Measurements from ENCODE around the gene MS4A15.

MS4A15 gene

DNA sequence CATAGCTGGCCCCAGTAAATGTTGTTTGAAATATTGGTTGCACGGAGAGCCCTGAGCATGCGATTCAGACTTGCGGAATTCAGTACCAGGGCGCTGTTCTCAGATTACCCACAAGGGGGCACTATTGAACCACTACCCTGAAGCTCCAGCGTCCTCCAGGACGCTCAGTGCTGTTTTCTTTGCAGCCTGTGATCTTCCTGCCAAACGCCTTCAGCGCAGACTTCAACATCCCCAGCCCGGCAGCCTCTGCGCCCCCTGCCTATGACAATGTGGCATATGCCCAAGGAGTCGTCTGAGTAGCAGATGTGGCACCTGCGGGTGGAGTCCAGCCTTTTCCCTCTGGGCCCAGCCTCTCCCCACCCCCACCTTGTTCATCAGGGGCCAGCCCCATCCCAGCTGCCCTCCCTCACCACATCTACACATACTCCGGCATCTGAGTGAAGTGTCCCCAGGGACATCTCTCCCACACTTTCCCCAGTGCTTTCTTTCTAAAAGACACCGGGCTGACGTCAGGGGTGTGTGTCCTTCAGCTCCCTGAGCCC, 18.8 kb downstream of the MS4A15 start:
- peak; percentile 96 for DNase-seq
- Histone ChIP-seq H4K8ac (ENCODE audit: low read depth, low read length) (no peak overlapping the region), H3K4me2 (ENCODE audit: low read length) (no peak overlapping the region), H3K27ac (ENCODE audit: low read depth, low read length) (no peak overlapping the region), H3K18ac (ENCODE audit: low read length) (no peak overlapping the region), H3K79me1 (ENCODE audit: low read length) (no peaks in the 10 kb centered on the region), H3K56ac (ENCODE audit: low read length) (no peak overlapping the region), H3K79me2 (ENCODE audit: control insufficient read depth, insufficient read depth, low read length) (no peaks in the 10 kb centered on the region), H3K36me3 (ENCODE audit: control insufficient read depth, insufficient read depth, low read length) (no peaks in the 10 kb centered on the region), H4K5ac (ENCODE audit: low read length) (no peak overlapping the region), H3K27me3 (ENCODE audit: insufficient read depth, low read length, poor library complexity) (no peaks in the 10 kb centered on the region), H3K23ac (ENCODE audit: low read length) (no peak overlapping the region), H2BK15ac (replicated peaks; ENCODE audit: low read depth) (no peak overlapping the region), H2BK120ac (ENCODE audit: low read depth, low read length) (no peak overlapping the region), H2AK5ac (ENCODE audit: low read length) (no peak overlapping the region), H3K9ac (ENCODE audit: low read length) (no peak overlapping the region), H3K4me3 (ENCODE audit: low read length) (no peak overlapping the region), H3K4me1 (ENCODE audit: control insufficient read depth, low read depth, low read length) (no peaks in the 10 kb centered on the region), H2BK5ac (ENCODE audit: low read length) (no peak overlapping the region), H3K4ac (ENCODE audit: low read depth, low read length) (no peak overlapping the region)
- WGBS (ENCODE audit: extremely low coverage, insufficient coverage, low lambda C conversion rate), result no CpG with 5 or more reads among the region's 15 CpGs

DNA sequence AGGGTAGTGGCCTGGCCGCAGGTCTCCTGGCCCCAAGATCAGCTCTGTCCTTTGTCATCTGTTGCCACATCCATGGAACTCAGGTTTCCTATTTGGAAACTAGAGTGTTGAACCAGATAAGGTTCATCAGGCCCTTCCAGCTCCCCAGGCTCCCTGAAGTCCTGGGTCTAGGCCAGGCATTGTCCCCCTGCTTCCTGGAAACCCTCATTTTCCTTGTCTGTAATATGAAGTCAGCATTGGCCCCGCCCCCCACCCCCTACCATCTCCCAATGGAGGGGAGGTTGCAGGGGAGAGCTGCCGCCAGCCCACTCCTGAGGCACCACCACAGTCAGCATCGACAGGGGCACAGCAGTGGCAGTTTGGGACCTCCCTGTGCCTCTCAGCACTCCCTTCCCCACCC, 19.5 kb downstream of the MS4A15 start:
- Histone ChIP-seq H2BK15ac (replicated peaks; ENCODE audit: low read depth) (no peak overlapping the region), H3K4ac (ENCODE audit: low read depth, low read length) (no peak overlapping the region), H2BK120ac (ENCODE audit: low read depth, low read length) (no peak overlapping the region), H3K27ac (ENCODE audit: low read depth, low read length) (no peak overlapping the region), H3K4me2 (ENCODE audit: low read length) (no peak overlapping the region), H3K23ac (ENCODE audit: low read length) (no peak overlapping the region), H3K4me1 (ENCODE audit: control insufficient read depth, low read depth, low read length) (no peaks in the 10 kb centered on the region), H3K9ac (ENCODE audit: low read length) (no peak overlapping the region), H3K79me2 (ENCODE audit: control insufficient read depth, insufficient read depth, low read length) (no peaks in the 10 kb centered on the region), H4K5ac (ENCODE audit: low read length) (no peak overlapping the region), H3K18ac (ENCODE audit: low read length) (no peak overlapping the region), H2AK5ac (ENCODE audit: low read length) (no peak overlapping the region), H3K27me3 (ENCODE audit: insufficient read depth, low read length, poor library complexity) (no peaks in the 10 kb centered on the region), H3K56ac (ENCODE audit: low read length) (no peak overlapping the region), H4K8ac (ENCODE audit: low read depth, low read length) (no peak overlapping the region), H3K4me3 (ENCODE audit: low read length) (no peak overlapping the region), H2BK5ac (ENCODE audit: low read length) (no peak overlapping the region), H3K36me3 (ENCODE audit: control insufficient read depth, insufficient read depth, low read length) (no peaks in the 10 kb centered on the region), H3K79me1 (ENCODE audit: low read length) (no peaks in the 10 kb centered on the region)
- no peak for DNase-seq
- no CpG with 5 or more reads among the region's 4 CpGs for WGBS (ENCODE audit: extremely low coverage, insufficient coverage, low lambda C conversion rate)

DNA sequence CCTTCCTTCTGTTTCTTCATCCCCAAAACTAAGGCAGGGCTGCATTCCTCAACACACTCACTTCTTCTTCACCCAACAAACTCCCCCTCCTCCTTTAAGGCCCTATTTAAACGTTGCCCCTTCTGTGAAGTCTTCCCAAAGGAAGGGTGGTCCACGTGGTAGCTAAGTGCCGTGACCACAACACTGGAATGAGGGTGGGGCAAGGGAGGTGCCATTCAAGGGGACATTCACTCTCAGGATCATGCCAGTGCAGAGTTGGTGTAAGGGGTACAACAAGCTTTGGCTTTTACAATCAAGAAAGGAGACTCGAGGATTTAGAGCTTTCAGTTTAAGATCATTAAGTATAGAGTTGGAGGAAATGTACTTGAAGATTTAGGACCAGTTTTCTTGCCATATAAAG, 20.4 kb downstream of the MS4A15 start:
- no peaks in the 10 kb centered on the region for H3K79me1 ChIP-seq (ENCODE audit: low read length)
- no peak for DNase-seq
- no peaks in the 10 kb centered on the region for H3K36me3 ChIP-seq (ENCODE audit: control insufficient read depth, insufficient read depth, low read length)
- WGBS (ENCODE audit: extremely low coverage, insufficient coverage, low lambda C conversion rate), result no CpG with 5 or more reads among the region's 4 CpGs
- no peak overlapping the region for H2AK5ac ChIP-seq (ENCODE audit: low read length)
- H3K4me3 ChIP-seq (ENCODE audit: low read length), result no peak overlapping the region
- H3K4me2 ChIP-seq (ENCODE audit: low read length), result no peak overlapping the region
- H4K5ac ChIP-seq (ENCODE audit: low read length), result no peak overlapping the region
- no peaks in the 10 kb centered on the region for H3K27me3 ChIP-seq (ENCODE audit: insufficient read depth, low read length, poor library complexity)
- H3K18ac ChIP-seq (ENCODE audit: low read length), result no peak overlapping the region
- H3K9ac ChIP-seq (ENCODE audit: low read length), result no peak overlapping the region
- no peak overlapping the region for H2BK120ac ChIP-seq (ENCODE audit: low read depth, low read length)
- H2BK15ac ChIP-seq (replicated peaks; ENCODE audit: low read depth), result no peak overlapping the region
- no peaks in the 10 kb centered on the region for H3K79me2 ChIP-seq (ENCODE audit: control insufficient read depth, insufficient read depth, low read length)
- H3K4ac ChIP-seq (ENCODE audit: low read depth, low read length), result no peak overlapping the region
- H3K23ac ChIP-seq (ENCODE audit: low read length), result no peak overlapping the region
- no peak overlapping the region for H2BK5ac ChIP-seq (ENCODE audit: low read length)
- no peaks in the 10 kb centered on the region for H3K4me1 ChIP-seq (ENCODE audit: control insufficient read depth, low read depth, low read length)
- no peak overlapping the region for H4K8ac ChIP-seq (ENCODE audit: low read depth, low read length)
- H3K27ac ChIP-seq (ENCODE audit: low read depth, low read length), result no peak overlapping the region
- H3K56ac ChIP-seq (ENCODE audit: low read length), result no peak overlapping the region

- Histone ChIP-seq H3K4me1 (ENCODE audit: control insufficient read depth, low read depth, low read length) (no peaks in the 10 kb centered on the region), H3K9ac (ENCODE audit: low read length) (no peak overlapping the region), H2BK15ac (replicated peaks; ENCODE audit: low read depth) (no peak overlapping the region), H3K23ac (ENCODE audit: low read length) (no peak overlapping the region), H3K27ac (ENCODE audit: low read depth, low read length) (no peak overlapping the region), H3K79me2 (ENCODE audit: control insufficient read depth, insufficient read depth, low read length) (no peaks in the 10 kb centered on the region), H2BK5ac (ENCODE audit: low read length) (no peak overlapping the region), H3K27me3 (ENCODE audit: insufficient read depth, low read length, poor library complexity) (no peaks in the 10 kb centered on the region), H3K79me1 (ENCODE audit: low read length) (no peaks in the 10 kb centered on the region), H2BK120ac (ENCODE audit: low read depth, low read length) (no peak overlapping the region), H2AK5ac (ENCODE audit: low read length) (no peak overlapping the region), H3K36me3 (ENCODE audit: control insufficient read depth, insufficient read depth, low read length) (no peaks in the 10 kb centered on the region), H4K8ac (ENCODE audit: low read depth, low read length) (no peak overlapping the region), H3K4ac (ENCODE audit: low read depth, low read length) (no peak overlapping the region), H3K18ac (ENCODE audit: low read length) (no peak overlapping the region), H3K4me2 (ENCODE audit: low read length) (no peak overlapping the region), H3K56ac (ENCODE audit: low read length) (no peak overlapping the region), H4K5ac (ENCODE audit: low read length) (no peak overlapping the region), H3K4me3 (ENCODE audit: low read length) (no peak overlapping the region)
- DNase-seq, result no peak
- no CpG with 5 or more reads among the region's 2 CpGs for WGBS (ENCODE audit: extremely low coverage, insufficient coverage, low lambda C conversion rate)
Measured at GRCh38 chr11:60777572-60777971, 20.9 kb downstream of the MS4A15 start.

DNA sequence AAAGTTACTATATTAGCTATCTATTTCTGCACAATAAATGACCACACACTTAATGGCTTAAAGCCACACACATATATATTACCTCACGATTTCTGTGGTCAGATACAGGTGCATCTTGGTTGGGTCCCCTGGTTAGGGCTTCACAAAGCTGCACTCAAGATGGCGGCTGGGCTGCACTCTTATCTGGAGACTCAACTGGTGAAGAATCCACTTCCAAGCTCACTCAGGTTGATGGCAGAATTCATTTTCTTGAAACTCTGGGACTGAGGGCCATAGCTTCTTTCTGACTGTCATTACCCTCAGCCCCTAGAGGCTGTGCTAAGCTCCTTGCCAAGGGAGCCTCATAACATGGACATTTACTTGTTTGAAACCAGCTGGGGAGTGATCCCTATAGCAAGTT, 23.4 kb downstream of the MS4A15 start:
- WGBS (ENCODE audit: extremely low coverage, insufficient coverage, low lambda C conversion rate), result no CpG with 5 or more reads among the region's 2 CpGs
- DNase-seq, result no peak
- Histone ChIP-seq H2BK5ac (ENCODE audit: low read length) (no peak overlapping the region), H3K18ac (ENCODE audit: low read length) (no peak overlapping the region), H3K79me1 (ENCODE audit: low read length) (no peaks in the 10 kb centered on the region), H3K4me2 (ENCODE audit: low read length) (no peak overlapping the region), H4K5ac (ENCODE audit: low read length) (no peak overlapping the region), H3K79me2 (ENCODE audit: control insufficient read depth, insufficient read depth, low read length) (no peaks in the 10 kb centered on the region), H2BK120ac (ENCODE audit: low read depth, low read length) (no peak overlapping the region), H3K4me3 (ENCODE audit: low read length) (no peak overlapping the region), H3K56ac (ENCODE audit: low read length) (no peak overlapping the region), H3K9ac (ENCODE audit: low read length) (no peak overlapping the region), H3K23ac (ENCODE audit: low read length) (no peak overlapping the region), H3K36me3 (ENCODE audit: control insufficient read depth, insufficient read depth, low read length) (no peaks in the 10 kb centered on the region), H3K27ac (ENCODE audit: low read depth, low read length) (no peak overlapping the region), H3K27me3 (ENCODE audit: insufficient read depth, low read length, poor library complexity) (no peaks in the 10 kb centered on the region), H4K8ac (ENCODE audit: low read depth, low read length) (no peak overlapping the region), H3K4me1 (ENCODE audit: control insufficient read depth, low read depth, low read length) (no peaks in the 10 kb centered on the region), H2BK15ac (replicated peaks; ENCODE audit: low read depth) (no peak overlapping the region), H2AK5ac (ENCODE audit: low read length) (no peak overlapping the region), H3K4ac (ENCODE audit: low read depth, low read length) (no peak overlapping the region)

DNA sequence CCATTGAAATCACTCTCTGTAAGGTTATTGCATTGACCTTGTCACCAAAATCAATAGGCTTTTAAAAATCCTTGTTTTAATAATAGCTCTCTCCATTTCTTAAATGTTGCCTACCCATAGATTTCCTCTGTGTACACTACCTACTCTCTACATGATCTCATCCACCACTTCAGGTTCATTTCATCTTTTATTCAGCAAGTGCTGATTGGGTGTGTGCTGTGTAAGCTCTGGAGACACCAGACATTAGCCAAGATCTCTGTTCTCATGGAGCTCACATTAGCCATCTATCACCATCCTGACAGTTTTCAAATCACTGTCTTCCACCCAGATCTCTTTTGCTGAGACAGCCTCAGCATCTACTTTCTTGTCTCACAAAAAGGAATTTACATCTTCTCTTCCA, 24.1 kb downstream of the MS4A15 start:
- no peak overlapping the region for H3K9ac ChIP-seq (ENCODE audit: low read length)
- no peaks in the 10 kb centered on the region for H3K27me3 ChIP-seq (ENCODE audit: insufficient read depth, low read length, poor library complexity)
- H3K4me3 ChIP-seq (ENCODE audit: low read length), result no peak overlapping the region
- no peaks in the 10 kb centered on the region for H3K36me3 ChIP-seq (ENCODE audit: control insufficient read depth, insufficient read depth, low read length)
- DNase-seq, result no peak
- H3K4me2 ChIP-seq (ENCODE audit: low read length), result no peak overlapping the region
- H4K8ac ChIP-seq (ENCODE audit: low read depth, low read length), result no peak overlapping the region
- H3K23ac ChIP-seq (ENCODE audit: low read length), result no peak overlapping the region
- no peaks in the 10 kb centered on the region for H3K79me1 ChIP-seq (ENCODE audit: low read length)
- H3K27ac ChIP-seq (ENCODE audit: low read depth, low read length), result no peak overlapping the region
- no peak overlapping the region for H2BK120ac ChIP-seq (ENCODE audit: low read depth, low read length)
- no peak overlapping the region for H3K56ac ChIP-seq (ENCODE audit: low read length)
- no peak overlapping the region for H3K4ac ChIP-seq (ENCODE audit: low read depth, low read length)
- H3K79me2 ChIP-seq (ENCODE audit: control insufficient read depth, insufficient read depth, low read length), result no peaks in the 10 kb centered on the region
- no peak overlapping the region for H2BK15ac ChIP-seq (replicated peaks; ENCODE audit: low read depth)
- no peak overlapping the region for H3K18ac ChIP-seq (ENCODE audit: low read length)
- no peak overlapping the region for H2BK5ac ChIP-seq (ENCODE audit: low read length)
- H3K4me1 ChIP-seq (ENCODE audit: control insufficient read depth, low read depth, low read length), result no peaks in the 10 kb centered on the region
- no peak overlapping the region for H2AK5ac ChIP-seq (ENCODE audit: low read length)
- no peak overlapping the region for H4K5ac ChIP-seq (ENCODE audit: low read length)
